ENCODE measurements around the gene CD300LB.
"Not testable (repeated sequence)": the region's sequence is repeated elsewhere in the genome, so short reads cannot be mapped to it uniquely, and the experiment has no call there.

The CD300LB gene

DNA sequence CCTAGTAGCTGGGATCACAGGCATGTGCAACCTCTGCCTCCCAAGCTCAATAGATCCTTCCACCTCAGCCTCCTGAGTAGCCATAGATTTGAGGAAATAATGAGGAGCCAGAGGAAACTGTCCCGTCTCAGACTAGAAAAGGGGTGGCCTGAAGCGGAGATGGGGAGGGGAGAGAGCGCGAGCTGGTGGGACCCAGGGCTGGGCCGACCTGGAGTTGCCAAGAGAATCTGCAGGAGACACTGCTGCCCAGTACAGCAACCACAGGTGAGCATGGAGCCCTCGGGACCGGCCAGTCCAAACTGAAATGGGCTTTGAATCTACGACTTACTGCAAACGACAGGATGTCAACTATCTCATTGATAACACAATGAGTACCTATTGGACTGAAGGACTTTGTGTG is 40.6 kb downstream of the CD300LB start:
- DNase-seq: no peak
- no peaks in the 10 kb centered on the region for H3K9me3 Mint-ChIP-seq
- peaks cover 8% of the 10 kb centered on the region for H3K36me3 Mint-ChIP-seq (ENCODE audit: insufficient read depth)
- peaks cover 36 to 37% of the 10 kb centered on the region in 2 donors for H3K4me1 Mint-ChIP-seq (ENCODE audit: low read depth in 2 of 2)
- no peaks in the 10 kb centered on the region for H3K27me3 Mint-ChIP-seq
- no peak overlapping the region for H3K4me3 Mint-ChIP-seq
- peak overlapping the region; percentile 49 to 90 for H3K27ac Mint-ChIP-seq
- no peak for ATAC-seq (replicated peaks)

- DNase-seq; ATAC-seq (replicated peaks); H3K4me3 Mint-ChIP-seq; H3K27me3 Mint-ChIP-seq; H3K9me3 Mint-ChIP-seq: not testable (repeated sequence)
- Mint-ChIP-seq H3K4me1 (ENCODE audit: low read depth in 2 of 2) (peaks cover 34 to 39% of the 10 kb centered on the region in 2 donors), H3K27ac (peak overlapping the region in 1 of 2 donors; percentile 90), H3K36me3 (ENCODE audit: insufficient read depth) (peaks cover 30% of the 10 kb centered on the region)
These were observed 43.0 kb downstream of the CD300LB start for GRCh38 chr17:74488276-74488675.

GRCh38 chr17:74485841-74486240 is 45.4 kb downstream of the CD300LB start:
- no peak for DNase-seq
- Mint-ChIP-seq H3K36me3 (ENCODE audit: insufficient read depth) (peaks cover 45% of the 10 kb centered on the region), H3K9me3 (no peaks in the 10 kb centered on the region), H3K27ac (peak overlapping the region in 1 of 2 donors; percentile 55), H3K4me3 (no peak overlapping the region), H3K27me3 (no peaks in the 10 kb centered on the region), H3K4me1 (ENCODE audit: low read depth in 2 of 2) (peaks cover 42 to 48% of the 10 kb centered on the region in 2 donors)
- no peak for ATAC-seq (replicated peaks)

- H3K27me3 Mint-ChIP-seq: no peaks in the 10 kb centered on the region
- DNase-seq (no peak), ATAC-seq (replicated peaks) (no peak)
- H3K4me1 Mint-ChIP-seq (ENCODE audit: low read depth in 2 of 2): peaks cover 48 to 54% of the 10 kb centered on the region in 2 donors
- H3K27ac Mint-ChIP-seq: peak overlapping the region; percentile 38 to 89
- H3K4me3 Mint-ChIP-seq: no peak overlapping the region
- H3K36me3 Mint-ChIP-seq (ENCODE audit: insufficient read depth): peaks cover 50% of the 10 kb centered on the region
- H3K9me3 Mint-ChIP-seq: no peaks in the 10 kb centered on the region
These were observed 46.1 kb downstream of the CD300LB start for GRCh38 chr17:74485022-74485743.

- peaks cover 48 to 54% of the 10 kb centered on the region in 2 donors for H3K4me1 Mint-ChIP-seq (ENCODE audit: low read depth in 2 of 2)
These were observed 47.2 kb downstream of the CD300LB start for GRCh38 chr17:74484066-74484465.

GRCh38 chr17:74481621-74482020 is 49.7 kb downstream of the CD300LB start:
- H3K27me3 Mint-ChIP-seq: no peaks in the 10 kb centered on the region
- H3K4me3 Mint-ChIP-seq: no peak overlapping the region
- peaks cover 59 to 64% of the 10 kb centered on the region in 2 donors for H3K4me1 Mint-ChIP-seq (ENCODE audit: low read depth in 2 of 2)
- ATAC-seq (replicated peaks): no peak
- H3K27ac Mint-ChIP-seq: peak overlapping the region; percentile 94
- DNase-seq: no peak
- H3K9me3 Mint-ChIP-seq: no peaks in the 10 kb centered on the region
- peaks cover 58% of the 10 kb centered on the region for H3K36me3 Mint-ChIP-seq (ENCODE audit: insufficient read depth)

More at GRCh38 chr17:74484066-74484465, 47.2 kb downstream of the CD300LB start:
- Mint-ChIP-seq H3K9me3 (no peaks in the 10 kb centered on the region), H3K36me3 (ENCODE audit: insufficient read depth) (peaks cover 53% of the 10 kb centered on the region), H3K27ac (peak overlapping the region; percentile 38 to 89), H3K27me3 (no peaks in the 10 kb centered on the region), H3K4me3 (no peak overlapping the region)
- ATAC-seq (replicated peaks) (no peak), DNase-seq (no peak)

DNA sequence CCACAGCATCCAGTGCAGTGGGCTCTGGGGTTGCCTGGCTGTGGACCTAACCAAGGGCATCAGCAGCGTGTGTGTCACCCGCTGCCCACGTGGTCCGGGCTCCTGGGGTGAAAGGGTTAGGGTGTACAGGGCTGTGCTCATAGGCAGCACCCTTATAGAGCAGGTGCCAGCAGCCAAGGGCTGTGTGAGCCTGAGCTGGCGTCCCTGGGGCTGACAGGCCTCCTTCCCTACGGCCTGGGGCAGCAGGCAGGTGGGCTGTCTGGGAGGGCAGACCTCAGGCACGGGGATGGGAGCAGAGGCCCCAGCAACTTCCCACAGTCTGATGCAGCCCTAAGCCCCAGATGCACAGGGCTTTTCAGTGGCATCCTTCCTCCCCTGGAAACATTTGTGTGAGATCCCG is 51.0 kb downstream of the CD300LB start:
- Mint-ChIP-seq H3K4me1 (ENCODE audit: low read depth in 2 of 2) (peaks cover 64 to 69% of the 10 kb centered on the region in 2 donors), H3K27me3 (no peaks in the 10 kb centered on the region), H3K27ac (peak overlapping the region; percentile 94), H3K9me3 (no peaks in the 10 kb centered on the region), H3K4me3 (peak overlapping the region; percentile 64 to 67), H3K36me3 (ENCODE audit: insufficient read depth) (peaks cover 66% of the 10 kb centered on the region)
- DNase-seq: no peak
- no peak for ATAC-seq (replicated peaks)

DNA sequence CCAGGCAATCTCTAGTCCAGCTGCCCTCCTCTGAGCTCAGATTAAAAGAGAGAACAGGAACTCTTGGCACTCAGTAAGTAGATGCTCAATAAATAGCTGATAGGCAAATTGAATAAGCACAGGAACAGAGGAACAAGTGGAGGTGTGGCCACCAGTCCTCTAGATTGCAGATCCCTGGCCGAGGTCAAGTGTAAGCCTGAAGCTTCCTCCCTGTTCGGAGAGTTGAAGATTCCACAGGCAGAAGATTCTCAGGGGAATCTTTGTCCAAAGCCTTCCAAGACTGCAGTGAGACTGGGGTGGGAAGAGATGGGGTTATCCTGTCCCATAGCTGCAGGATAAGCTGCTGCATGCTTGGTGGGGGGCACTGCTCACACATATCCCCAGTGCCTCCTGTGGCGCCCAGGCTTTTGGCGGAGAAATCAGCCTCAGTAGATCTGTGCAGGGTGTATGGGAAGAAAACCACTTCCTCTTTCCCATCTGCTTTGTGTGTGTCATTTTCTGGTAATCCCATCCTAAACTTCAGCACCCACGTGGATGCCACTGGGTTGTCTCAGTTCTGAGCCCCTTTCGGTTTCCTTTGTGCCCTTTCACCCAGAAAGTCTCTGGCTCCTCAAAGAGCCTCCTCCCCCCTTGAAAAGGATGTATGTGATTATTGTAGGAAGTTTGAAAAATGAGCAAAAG is 52.7 kb downstream of the CD300LB start:
- H3K27me3 Mint-ChIP-seq: no peaks in the 10 kb centered on the region
- peak overlapping the region; percentile 94 for H3K27ac Mint-ChIP-seq
- H3K9me3 Mint-ChIP-seq: no peaks in the 10 kb centered on the region
- H3K4me3 Mint-ChIP-seq: peak overlapping the region; percentile 64 to 67
- peak; percentile 11 for ATAC-seq (replicated peaks)
- DNase-seq: peak in 1 of 3 experiments; percentile 38
- H3K36me3 Mint-ChIP-seq (ENCODE audit: insufficient read depth): peaks cover 69% of the 10 kb centered on the region
- peaks cover 80 to 81% of the 10 kb centered on the region in 2 donors for H3K4me1 Mint-ChIP-seq (ENCODE audit: low read depth in 2 of 2)

GRCh38 chr17:74477411-74477810 is 53.9 kb downstream of the CD300LB start:
- H3K4me3 Mint-ChIP-seq: peak overlapping the region; percentile 64 to 67
- H3K36me3 Mint-ChIP-seq (ENCODE audit: insufficient read depth): peaks cover 73% of the 10 kb centered on the region
- ATAC-seq (replicated peaks): no peak

GRCh38 chr17:74475189-74475588 is 56.1 kb downstream of the CD300LB start:
- peak overlapping the region in 1 of 2 donors; percentile 93 for H3K27ac Mint-ChIP-seq
- ATAC-seq (replicated peaks): no peak
- peak overlapping the region; percentile 78 to 79 for H3K4me3 Mint-ChIP-seq
- DNase-seq: no peak
- peaks cover 75% of the 10 kb centered on the region for H3K36me3 Mint-ChIP-seq (ENCODE audit: insufficient read depth)
- H3K27me3 Mint-ChIP-seq: no peaks in the 10 kb centered on the region
- H3K9me3 Mint-ChIP-seq: no peaks in the 10 kb centered on the region
- H3K4me1 Mint-ChIP-seq (ENCODE audit: low read depth in 2 of 2): peaks cover 77 to 84% of the 10 kb centered on the region in 2 donors

More at GRCh38 chr17:74477411-74477810, 53.9 kb downstream of the CD300LB start:
- H3K4me1 Mint-ChIP-seq (ENCODE audit: low read depth in 2 of 2): peaks cover 84 to 87% of the 10 kb centered on the region in 2 donors
- peak overlapping the region; percentile 94 for H3K27ac Mint-ChIP-seq
- no peaks in the 10 kb centered on the region for H3K9me3 Mint-ChIP-seq
- no peaks in the 10 kb centered on the region for H3K27me3 Mint-ChIP-seq
- DNase-seq: no peak

DNA sequence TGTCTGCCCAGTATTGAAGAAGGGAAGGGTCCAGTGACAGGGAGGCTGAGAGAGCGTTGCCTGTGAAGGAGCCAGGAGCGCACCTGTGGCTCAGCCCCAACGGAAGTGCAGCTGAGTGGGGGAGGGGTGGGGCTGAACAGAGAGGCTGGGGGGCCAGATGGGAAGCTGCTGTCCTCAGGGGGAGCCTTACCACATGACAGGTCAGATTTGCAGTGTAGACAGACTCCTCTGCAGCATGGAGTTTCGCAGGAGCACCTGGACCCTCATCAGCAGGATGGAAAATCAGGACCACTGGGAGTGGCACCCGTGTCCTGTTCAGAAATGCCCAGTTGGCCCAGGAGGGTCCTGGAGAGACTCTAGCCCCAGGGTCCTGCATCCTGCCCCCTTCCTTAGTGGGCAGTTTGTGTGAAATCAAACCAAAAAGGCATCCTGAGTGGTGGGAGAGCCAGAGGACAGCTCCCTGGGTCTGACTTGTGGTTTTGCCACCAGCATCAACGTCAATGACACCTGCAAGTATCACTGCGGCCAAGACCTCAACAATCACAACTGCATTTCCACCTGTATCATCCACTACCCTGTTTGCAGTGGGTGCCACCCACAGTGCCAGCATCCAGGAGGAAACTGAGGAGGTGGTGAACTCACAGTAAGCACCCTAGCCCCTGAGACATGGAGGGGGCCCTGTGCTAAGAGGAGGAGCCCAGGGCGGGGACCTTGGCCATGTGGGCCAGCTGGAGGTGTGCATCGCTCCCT is 57.1 kb downstream of the CD300LB start:
- no peaks in the 10 kb centered on the region for H3K9me3 Mint-ChIP-seq
- peaks cover 74 to 84% of the 10 kb centered on the region in 2 donors for H3K4me1 Mint-ChIP-seq (ENCODE audit: low read depth in 2 of 2)
- H3K4me3 Mint-ChIP-seq: peak overlapping the region; percentile 78 to 79
- DNase-seq (peak; percentile 47 to 57 (median 54)), ATAC-seq (replicated peaks) (peak; percentile 86)
- no peaks in the 10 kb centered on the region for H3K27me3 Mint-ChIP-seq
- peak overlapping the region; percentile 93 to 94 for H3K27ac Mint-ChIP-seq
- H3K36me3 Mint-ChIP-seq (ENCODE audit: insufficient read depth): peaks cover 76% of the 10 kb centered on the region

- Mint-ChIP-seq H3K27me3 (no peaks in the 10 kb centered on the region), H3K4me3 (peak overlapping the region; percentile 78 to 79), H3K27ac (peak overlapping the region; percentile 93 to 94), H3K9me3 (no peaks in the 10 kb centered on the region), H3K4me1 (ENCODE audit: low read depth in 2 of 2) (peaks cover 65 to 75% of the 10 kb centered on the region in 2 donors), H3K36me3 (ENCODE audit: insufficient read depth) (peaks cover 75% of the 10 kb centered on the region)
- no peak for DNase-seq
- ATAC-seq (replicated peaks): no peak
These were observed 58.0 kb downstream of the CD300LB start for GRCh38 chr17:74473294-74473693.

DNA sequence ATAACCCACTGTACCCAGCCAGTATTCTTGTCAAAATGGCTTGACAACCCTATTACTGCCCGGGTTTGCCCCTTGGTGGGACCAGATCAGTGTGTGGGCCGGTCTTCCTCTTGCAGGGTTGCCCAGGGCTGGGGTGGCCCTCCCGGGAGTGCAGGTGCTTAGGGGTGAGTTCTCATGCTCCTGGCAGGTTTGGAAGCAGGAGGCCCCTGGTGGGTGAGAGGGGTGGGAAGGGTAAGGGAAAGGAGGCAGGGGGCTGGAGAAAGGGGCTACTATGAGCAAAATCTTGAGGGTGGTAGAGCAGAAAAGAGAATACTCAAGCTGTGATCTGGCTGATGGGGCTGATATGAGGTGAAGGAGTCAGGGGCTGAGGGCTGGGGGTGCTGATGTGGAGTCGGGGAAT is 58.4 kb downstream of the CD300LB start:
- ATAC-seq (replicated peaks) (no peak), DNase-seq (no peak)
- peak overlapping the region; percentile 93 to 94 for H3K27ac Mint-ChIP-seq
- H3K4me3 Mint-ChIP-seq: peak overlapping the region; percentile 78 to 79
- peaks cover 71% of the 10 kb centered on the region for H3K36me3 Mint-ChIP-seq (ENCODE audit: insufficient read depth)
- no peaks in the 10 kb centered on the region for H3K27me3 Mint-ChIP-seq
- H3K9me3 Mint-ChIP-seq: no peaks in the 10 kb centered on the region
- peaks cover 61 to 70% of the 10 kb centered on the region in 2 donors for H3K4me1 Mint-ChIP-seq (ENCODE audit: low read depth in 2 of 2)

All from effector memory CD8-positive, alpha-beta T cell (primary cell).